ENCODE measurements around the gene NUFIP2. TPM values are rescaled to one million over a fixed set of nuclear protein-coding genes. Genes with fewer than 3 reads are reported as not detected.

Gene NUFIP2
- total and polyA plus RNA-seq, 10 of the 15 experiments (the other 5 are each of a cell fraction or from before 2014, with no cell fraction given) = 3.7 to 32.3 (median 14.5) TPM

DNA sequence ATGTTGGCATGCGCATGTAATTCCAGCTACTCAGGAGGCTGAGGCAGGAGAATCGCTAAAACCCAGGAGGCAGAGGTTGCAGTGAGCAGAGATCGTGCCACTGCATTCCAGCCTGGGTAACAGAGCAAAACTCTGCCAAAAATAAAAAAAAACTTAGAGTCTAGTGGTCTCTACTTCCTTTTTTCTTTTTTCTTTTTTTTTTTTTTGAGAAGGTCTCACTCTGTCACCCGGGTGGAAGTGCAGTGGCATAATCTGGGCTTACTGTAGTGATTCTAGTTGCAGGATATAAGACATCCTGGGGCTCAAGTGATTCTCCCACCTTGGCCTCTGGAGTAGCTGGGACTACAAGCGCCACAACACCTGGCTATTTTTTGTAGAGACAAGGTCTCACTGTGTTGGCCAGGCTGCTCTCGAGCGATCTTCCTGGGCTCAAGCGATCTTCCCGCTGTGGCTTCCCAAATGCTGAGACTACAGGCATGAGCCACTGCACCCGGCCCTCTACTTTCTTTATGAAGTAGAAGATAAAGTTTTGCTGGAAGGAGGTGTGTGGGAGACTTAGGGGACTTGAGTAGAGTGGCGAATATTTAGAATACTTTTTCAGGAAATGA is 48.3 kb upstream of the NUFIP2 start:
- 46% methylated on average over 11 of the region's 11 CpGs for WGBS (ENCODE audit: insufficient coverage, insufficient replicate concordance, low lambda C conversion rate, missing lambda C conversion rate)
- Histone ChIP-seq H3K4me3 (no peak overlapping the region), H4K20me1 (ENCODE audit: control insufficient read depth, insufficient read depth) (no peaks in the 10 kb centered on the region), H3K4me1 (ENCODE audit: control insufficient read depth, insufficient read depth, low read length) (no peaks in the 10 kb centered on the region), H3K9ac (ENCODE audit: control insufficient read depth, insufficient read depth, low read length) (no peak overlapping the region), H3K4me2 (ENCODE audit: control insufficient read depth, insufficient read depth) (no peak overlapping the region), H3K27me3 (replicated peaks in 1 of 2; ENCODE audit: control insufficient read depth in 2 of 2, insufficient read depth in 2 of 2, low read length in 1 of 2) (no peaks in the 10 kb centered on the region; a peak in 1 of 4 replicates), H2AFZ (ENCODE audit: control insufficient read depth, low read depth, low read length) (no peak overlapping the region), H3K9me3 (replicated peaks; ENCODE audit: control insufficient read depth, insufficient read depth, low read length) (no peaks in the 10 kb centered on the region), H3K36me3 (ENCODE audit: control insufficient read depth in 2 of 2, insufficient read depth in 2 of 2, low read length in 1 of 2) (no peaks in the 10 kb centered on the region), H3K79me2 (ENCODE audit: control insufficient read depth, insufficient read depth, low read length) (no peaks in the 10 kb centered on the region), H3K27ac (ENCODE audit: control insufficient read depth, insufficient read depth) (no peak overlapping the region)
- ChIA-PET POLR2A (no interaction called here), RAD21 (ENCODE audit: unreplicated experiment) (no interaction called here), CTCF (no interaction called here), SMC1A (ENCODE audit: uncharacterized antibody, unreplicated experiment) (no interaction called here)
- FAIRE-seq (no peak), DNase-seq (ENCODE audit: low read depth, low spot score) (no peak), ATAC-seq (no peak)
- BruUV-seq (replicated peaks) = no TSS peak
- intact Hi-C loops (cut with micrococcal nuclease; ENCODE audit: unreplicated experiment) = loop anchor here (5.0 kb wide), 1 partner anchor 35 kb away; no protein-coding TSS in a partner anchor
- in situ Hi-C loops (cut with MboI) = loop anchor here (10.0 kb wide), 1 partner anchor 723 kb away; no protein-coding TSS in a partner anchor
- TF ChIP-seq ASH2L (IDR thresholded peaks at IDR 0.05; ENCODE audit: borderline replicate concordance, low read depth) (no peak), PAX8 (IDR thresholded peaks at IDR 0.05) (no peak), ESRRA (IDR thresholded peaks at IDR 0.05; ENCODE audit: low read length) (no peak), NR2C2 (IDR thresholded peaks at IDR 0.05; ENCODE audit: borderline replicate concordance, control insufficient read depth, insufficient read length, low read depth) (no peak), NR2C1 (IDR thresholded peaks at IDR 0.05) (no peak), SPI1 (IDR thresholded peaks at IDR 0.05; ENCODE audit: borderline replicate concordance, insufficient read depth, low read depth, low read length) (no peak), BACH1 (IDR thresholded peaks at IDR 0.05; ENCODE audit: borderline replicate concordance) (no peak), FOXK2 (IDR thresholded peaks at IDR 0.05) (no peak), ZNF207 (IDR thresholded peaks at IDR 0.05; ENCODE audit: borderline replicate concordance) (no peak), ETV6 (conservative IDR thresholded peaks at IDR 0.05 in 1 of 2, IDR thresholded peaks at IDR 0.05 in 1 of 2; ENCODE audit: borderline replicate concordance in 1 of 2, low read depth in 1 of 2) (no peak), RCOR1 (conservative IDR thresholded peaks at IDR 0.05; ENCODE audit: low read depth, low read length) (no peak)
- TF ChIP-seq, protein P1, sequence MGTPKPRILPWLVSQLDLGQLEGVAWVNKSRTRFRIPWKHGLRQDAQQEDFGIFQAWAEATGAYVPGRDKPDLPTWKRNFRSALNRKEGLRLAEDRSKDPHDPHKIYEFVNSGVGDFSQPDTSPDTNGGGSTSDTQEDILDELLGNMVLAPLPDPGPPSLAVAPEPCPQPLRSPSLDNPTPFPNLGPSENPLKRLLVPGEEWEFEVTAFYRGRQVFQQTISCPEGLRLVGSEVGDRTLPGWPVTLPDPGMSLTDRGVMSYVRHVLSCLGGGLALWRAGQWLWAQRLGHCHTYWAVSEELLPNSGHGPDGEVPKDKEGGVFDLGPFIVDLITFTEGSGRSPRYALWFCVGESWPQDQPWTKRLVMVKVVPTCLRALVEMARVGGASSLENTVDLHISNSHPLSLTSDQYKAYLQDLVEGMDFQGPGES (IDR thresholded peaks at IDR 0.05) = no peak
- TF ChIP-seq, protein P2, sequence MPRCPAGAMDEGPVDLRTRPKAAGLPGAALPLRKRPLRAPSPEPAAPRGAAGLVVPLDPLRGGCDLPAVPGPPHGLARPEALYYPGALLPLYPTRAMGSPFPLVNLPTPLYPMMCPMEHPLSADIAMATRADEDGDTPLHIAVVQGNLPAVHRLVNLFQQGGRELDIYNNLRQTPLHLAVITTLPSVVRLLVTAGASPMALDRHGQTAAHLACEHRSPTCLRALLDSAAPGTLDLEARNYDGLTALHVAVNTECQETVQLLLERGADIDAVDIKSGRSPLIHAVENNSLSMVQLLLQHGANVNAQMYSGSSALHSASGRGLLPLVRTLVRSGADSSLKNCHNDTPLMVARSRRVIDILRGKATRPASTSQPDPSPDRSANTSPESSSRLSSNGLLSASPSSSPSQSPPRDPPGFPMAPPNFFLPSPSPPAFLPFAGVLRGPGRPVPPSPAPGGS (IDR thresholded peaks at IDR 0.05; ENCODE audit: borderline replicate concordance, insufficient read depth, low read depth, low read length, poor library complexity, severe bottlenecking) = no peak
